Bronchial epithelial cell (primary cell): ENCODE data around the gene NPEPL1. TPM values are rescaled to one million over a fixed set of nuclear protein-coding genes. Genes with fewer than 3 reads are reported as not detected.

Source experiments
- DNase-seq: peaks from one replicate; pipeline ENCODE4 v3.0.0-alpha.2; 2010; ENCODE audit warnings: low read depth
- FAIRE-seq: peaks from 2 replicates; lab custom pipeline; 2011; peaks lifted over from hg19 to GRCh38; lab: Jason Lieb, UNC
- H3K27me3 ChIP-seq: 2 replicates; pipeline ENCODE4 v1.5.1; 2011; ENCODE audit warnings: low read length; ENCODE audit not compliant: control insufficient read depth, insufficient read depth
- H3K36me3 ChIP-seq: 2 replicates; pipeline ENCODE4 v1.5.1; 2011; ENCODE audit warnings: low read length; ENCODE audit not compliant: control insufficient read depth, insufficient read depth
- H3K4me3 ChIP-seq: 2 replicates; pipeline ENCODE4 v1.5.1; 2011; ENCODE audit warnings: mild to moderate bottlenecking, low read depth, low read length, control low read depth
- CTCF ChIP-seq: IDR thresholded peaks from 2 replicates; pipeline ENCODE4 v1.5.1; 2011; ENCODE audit warnings: mild to moderate bottlenecking, moderate library complexity, low read length, control low read depth, inconsistent platforms; ENCODE audit not compliant: insufficient read depth, severe bottlenecking
- total RNA-seq: library from RNA; depleted of rRNA; stranded (reverse); fragments of >200 nt; gene quantifications from 2 replicates; pipeline ENCODE4 v1.2.1, GENCODE V29; 2014

Gene NPEPL1
- total RNA-seq, 1 donor from 2014 or later, result 23.7 TPM

- Histone ChIP-seq H3K36me3 (no peaks in the 10 kb centered on the region), H3K27me3 (no peaks in the 10 kb centered on the region), H3K4me3 (no peak overlapping the region)
- FAIRE-seq (no peak), DNase-seq (no peak)
- no peak for TF ChIP-seq CTCF
Observed at GRCh38 chr20:58655328-58656107, 37.1 kb upstream of the NPEPL1 start.

- H3K4me3 ChIP-seq, result no peak overlapping the region
- FAIRE-seq (no peak), DNase-seq (no peak)
- no peak for TF ChIP-seq CTCF
- peaks cover 4% of the 10 kb centered on the region for H3K36me3 ChIP-seq
- H3K27me3 ChIP-seq, result no peaks in the 10 kb centered on the region
Observed at GRCh38 chr20:58656831-58657230, 35.8 kb upstream of the NPEPL1 start.

- Histone ChIP-seq H3K27me3 (no peaks in the 10 kb centered on the region), H3K36me3 (peaks cover 4% of the 10 kb centered on the region), H3K4me3 (no peak overlapping the region)
- no peak for DNase-seq
- no peak for TF ChIP-seq CTCF
- FAIRE-seq, result no peak
Observed at GRCh38 chr20:58657262-58657661, 35.3 kb upstream of the NPEPL1 start.

- DNase-seq, result no peak
Observed at GRCh38 chr20:58657986-58658385, 34.6 kb upstream of the NPEPL1 start.

GRCh38 chr20:58658760-58659159, 33.8 kb upstream of the NPEPL1 start:
- DNase-seq (no peak), FAIRE-seq (no peak)
- H3K4me3 ChIP-seq, result no peak overlapping the region
- TF ChIP-seq CTCF, result no peak
- H3K27me3 ChIP-seq, result no peaks in the 10 kb centered on the region
- H3K36me3 ChIP-seq, result peaks cover 4% of the 10 kb centered on the region

More at GRCh38 chr20:58657986-58658385, 34.6 kb upstream of the NPEPL1 start:
- FAIRE-seq, result no peak
- no peak overlapping the region for H3K4me3 ChIP-seq
- peaks cover 4% of the 10 kb centered on the region for H3K36me3 ChIP-seq
- TF ChIP-seq CTCF, result no peak
- no peaks in the 10 kb centered on the region for H3K27me3 ChIP-seq
